Measurements from ENCODE around the gene CASS4. TPM values are rescaled to one million over a fixed set of nuclear protein-coding genes. Genes with fewer than 3 reads are reported as not detected.
"Not testable (repeated sequence)": the region's sequence is repeated elsewhere in the genome, so short reads cannot be mapped to it uniquely, and the experiment has no call there.

Gene CASS4
- total RNA-seq, 1 experiment from 2014 or later, result 0.28 TPM

- Histone ChIP-seq H3K4me3 (ENCODE audit: low read depth, low read length, poor library complexity, severe bottlenecking) (no peak overlapping the region), H3K36me3 (ENCODE audit: insufficient read depth, low read length, poor library complexity, severe bottlenecking) (peaks cover 96% of the 10 kb centered on the region), H3K27me3 (replicated peaks; ENCODE audit: insufficient read depth, low read depth, low read length, poor library complexity) (no peaks in the 10 kb centered on the region), H3K4me1 (ENCODE audit: insufficient read depth, low read length, poor library complexity, severe bottlenecking) (peaks cover 13% of the 10 kb centered on the region), H3K9me3 (ENCODE audit: low read depth, low read length, poor library complexity, severe bottlenecking) (no peaks in the 10 kb centered on the region), H3K27ac (ENCODE audit: low read depth, low read length, poor library complexity, severe bottlenecking) (peak overlapping the region; percentile 13)
- TF ChIP-seq EZH2 (IDR thresholded peaks at IDR 0.05; ENCODE audit: borderline replicate concordance, low read depth, low read length, poor library complexity, severe bottlenecking) (no peak), CTCF (conservative IDR thresholded peaks at IDR 0.05; ENCODE audit: low read depth, low read length) (no peak)
- intact Hi-C loops (cut with micrococcal nuclease; ENCODE audit: unreplicated experiment), result no loop called here
- no peak for DNase-seq (ENCODE audit: low spot score)
- CTCF ChIA-PET, result no interaction called here
- no TSS peak for BruUV-seq (replicated peaks)
- POLR2A ChIA-PET (ENCODE audit: low non-redundant PET), result no interaction called here
Observed at GRCh38 chr20:56386219-56386618, 25.8 kb upstream of the CASS4 start.

- H3K27me3 ChIP-seq (replicated peaks; ENCODE audit: insufficient read depth, low read depth, low read length, poor library complexity), result no peaks in the 10 kb centered on the region
- TF ChIP-seq CTCF (conservative IDR thresholded peaks at IDR 0.05; ENCODE audit: low read depth, low read length) (no peak), EZH2 (IDR thresholded peaks at IDR 0.05; ENCODE audit: borderline replicate concordance, low read depth, low read length, poor library complexity, severe bottlenecking) (no peak)
- ChIA-PET POLR2A (ENCODE audit: low non-redundant PET) (no interaction called here), CTCF (no interaction called here)
- no peak overlapping the region for H3K4me3 ChIP-seq (ENCODE audit: low read depth, low read length, poor library complexity, severe bottlenecking)
- no peak for DNase-seq (ENCODE audit: low spot score)
- H3K27ac ChIP-seq (ENCODE audit: low read depth, low read length, poor library complexity, severe bottlenecking), result no peak overlapping the region
- H3K9me3 ChIP-seq (ENCODE audit: low read depth, low read length, poor library complexity, severe bottlenecking), result no peaks in the 10 kb centered on the region
- BruUV-seq (replicated peaks), result no TSS peak
- H3K36me3 ChIP-seq (ENCODE audit: insufficient read depth, low read length, poor library complexity, severe bottlenecking), result peaks cover 69% of the 10 kb centered on the region
- intact Hi-C loops (cut with micrococcal nuclease; ENCODE audit: unreplicated experiment), result no loop called here
- peaks cover 20% of the 10 kb centered on the region for H3K4me1 ChIP-seq (ENCODE audit: insufficient read depth, low read length, poor library complexity, severe bottlenecking)
Observed at GRCh38 chr20:56388882-56389281, 23.2 kb upstream of the CASS4 start.

- H3K4me3 ChIP-seq (ENCODE audit: low read depth, low read length, poor library complexity, severe bottlenecking), result no peak overlapping the region
- peaks cover 60% of the 10 kb centered on the region for H3K36me3 ChIP-seq (ENCODE audit: insufficient read depth, low read length, poor library complexity, severe bottlenecking)
- CTCF ChIA-PET, result no interaction called here
- no TSS peak for BruUV-seq (replicated peaks)
- POLR2A ChIA-PET (ENCODE audit: low non-redundant PET), result no interaction called here
- no peaks in the 10 kb centered on the region for H3K27me3 ChIP-seq (replicated peaks; ENCODE audit: insufficient read depth, low read depth, low read length, poor library complexity)
- H3K9me3 ChIP-seq (ENCODE audit: low read depth, low read length, poor library complexity, severe bottlenecking), result no peaks in the 10 kb centered on the region
- peaks cover 22% of the 10 kb centered on the region for H3K4me1 ChIP-seq (ENCODE audit: insufficient read depth, low read length, poor library complexity, severe bottlenecking)
- TF ChIP-seq CTCF (conservative IDR thresholded peaks at IDR 0.05; ENCODE audit: low read depth, low read length), result no peak
- TF ChIP-seq EZH2 (IDR thresholded peaks at IDR 0.05; ENCODE audit: borderline replicate concordance, low read depth, low read length, poor library complexity, severe bottlenecking), result no peak
- DNase-seq (ENCODE audit: low spot score), result no peak
- intact Hi-C loops (cut with micrococcal nuclease; ENCODE audit: unreplicated experiment), result loop anchor here (5.0 kb wide), 1 partner anchor 77 kb away; the partner anchor contains the start of gene RTF2
- no peak overlapping the region for H3K27ac ChIP-seq (ENCODE audit: low read depth, low read length, poor library complexity, severe bottlenecking)
Observed at GRCh38 chr20:56389807-56390206, 22.3 kb upstream of the CASS4 start.

GRCh38 chr20:56390396-56390795 is 21.7 kb upstream of the CASS4 start:
- POLR2A ChIA-PET (ENCODE audit: low non-redundant PET); CTCF ChIA-PET; H3K9me3 ChIP-seq (ENCODE audit: low read depth, low read length, poor library complexity, severe bottlenecking); DNase-seq (ENCODE audit: low spot score); H3K27me3 ChIP-seq (replicated peaks; ENCODE audit: insufficient read depth, low read depth, low read length, poor library complexity); BruUV-seq (replicated peaks); H3K27ac ChIP-seq (ENCODE audit: low read depth, low read length, poor library complexity, severe bottlenecking): not testable (repeated sequence)
- Histone ChIP-seq H3K4me1 (ENCODE audit: insufficient read depth, low read length, poor library complexity, severe bottlenecking) (peaks cover 22% of the 10 kb centered on the region), H3K36me3 (ENCODE audit: insufficient read depth, low read length, poor library complexity, severe bottlenecking) (peaks cover 58% of the 10 kb centered on the region), H3K4me3 (ENCODE audit: low read depth, low read length, poor library complexity, severe bottlenecking) (peak overlapping the region; percentile 81)
- intact Hi-C loops (cut with micrococcal nuclease; ENCODE audit: unreplicated experiment), result loop anchor here (5.0 kb wide), 1 partner anchor 77 kb away; the partner anchor contains the start of gene RTF2
